A673 (cell line): Measurements from ENCODE around the gene DMRTC2.

ENCODE experiments used
- CTCF ChIP-seq: fragments of 300-800, 200-600 bp; sonication (generic); conservative IDR thresholded peaks from 2 replicates; pipeline ENCODE4 v1.5.1; 2017; ENCODE audit warnings: low read depth, mild to moderate bottlenecking, antibody characterized with exemption, low read length, moderate library complexity, mixed read lengths
- EZH2 ChIP-seq: fragments of 200-600 bp; sonication (generic); IDR thresholded peaks from 2 replicates; pipeline ENCODE4 v1.6.1; 2017; ENCODE audit warnings: borderline replicate concordance, low read depth, mild to moderate bottlenecking, mixed read lengths, antibody characterized with exemption, low read length; ENCODE audit not compliant: poor library complexity, severe bottlenecking

DNA sequence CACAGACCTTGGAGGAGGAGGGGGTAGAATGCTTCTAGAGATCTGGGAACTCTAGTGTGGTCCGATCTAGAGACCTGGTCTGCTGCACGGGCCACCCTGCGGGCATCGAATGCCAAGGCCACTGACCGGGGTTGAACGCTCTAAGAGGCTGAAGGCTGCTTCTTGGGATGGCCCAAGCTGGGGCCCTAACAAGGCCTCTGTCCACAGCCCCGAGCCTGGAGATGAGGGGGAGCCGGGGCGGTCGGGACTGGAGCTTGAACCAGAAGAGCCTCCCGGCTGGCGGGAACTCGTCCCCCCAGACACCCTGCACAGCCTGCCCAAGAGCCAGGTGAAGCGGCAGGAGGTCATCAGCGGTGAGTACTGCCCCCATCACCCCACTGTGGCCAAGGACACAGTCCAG lies 53.4 kb downstream of the DMRTC2 start:
- TF ChIP-seq CTCF (no peak), EZH2 (no peak)
